ENCODE data around the gene SLC7A8. TPM values are rescaled to one million over a fixed set of nuclear protein-coding genes. Genes with fewer than 3 reads are reported as not detected.
"Not testable (repeated sequence)": the region's sequence is repeated elsewhere in the genome, so short reads cannot be mapped to it uniquely, and the experiment has no call there.

Gene SLC7A8
- total RNA-seq: 100 to 1,000 TPM in 1 of 5 donors, 10 to 100 TPM in 3, 1 to 10 TPM in 1; 1.2 to 102 (median 43.7) TPM
- 10 to 100 TPM; 22.1 to 33.9 (median 22.4) TPM for polyA plus RNA-seq
- long read RNA-seq, donor 1, full-length matches to known transcripts: 8 of 19 reads
- long read RNA-seq, donor 1, partial matches to known transcripts: 11 of 19 reads
- long read RNA-seq, donor 1, other reads (novel, unspliced or antisense): 0 of 19 reads
- long read RNA-seq, donor 2, full-length matches to known transcripts: 17 of 57 reads
- long read RNA-seq, donor 2, partial matches to known transcripts: 40 of 57 reads
- long read RNA-seq, donor 2, other reads (novel, unspliced or antisense): 0 of 57 reads
- long read RNA-seq, donor 3, partial matches to known transcripts: 0 of 2 reads
- long read RNA-seq, donor 3, other reads (novel, unspliced or antisense): 0 of 2 reads
- long read RNA-seq, donor 4, full-length matches to known transcripts: 1 of 1 reads
- long read RNA-seq, donor 4, partial matches to known transcripts: 0 of 1 reads
- long read RNA-seq, donor 4, other reads (novel, unspliced or antisense): 0 of 1 reads
- long read RNA-seq, donor 5, full-length matches to known transcripts: 3 of 3 reads
- long read RNA-seq, donor 5, partial matches to known transcripts: 0 of 3 reads
- long read RNA-seq, donor 5, other reads (novel, unspliced or antisense): 0 of 3 reads
- long read RNA-seq, donor 6, full-length matches to known transcripts: 23 of 754 reads
- long read RNA-seq, donor 6, partial matches to known transcripts: 724 of 754 reads
- long read RNA-seq, donor 6, other reads (novel, unspliced or antisense): 7 of 754 reads
- long read RNA-seq, donor 7, full-length matches to known transcripts: 14 of 14 reads
- long read RNA-seq, donor 7, partial matches to known transcripts: 0 of 14 reads
- long read RNA-seq, donor 7, other reads (novel, unspliced or antisense): 0 of 14 reads
- long read RNA-seq, donor 8, full-length matches to known transcripts: 3 of 3 reads
- long read RNA-seq, donor 8, partial matches to known transcripts: 0 of 3 reads
- long read RNA-seq, donor 8, other reads (novel, unspliced or antisense): 0 of 3 reads
- long read RNA-seq, donor 9, partial matches to known transcripts: 0 of 1 reads
- long read RNA-seq, donor 9, other reads (novel, unspliced or antisense): 0 of 1 reads
- long read RNA-seq, donor 10: 0 reads

GRCh38 chr14:23183479-23183878 is at the start of gene SLC7A8:
SLC7A8 (minus strand) TSS chr14:23183660; CDS start chr14:23182914, 746 bp downstream.
- no peaks in the 10 kb centered on the region for H3K9me3 ChIP-seq
- intact Hi-C loops (cut with DNase I; ENCODE audit: low total_unique reads): no loop called here
- peak within 1 kb of the TSS; percentile 66 to 83 (median 71) for H3K27ac ChIP-seq
- H3K36me3 ChIP-seq: no peaks in the 10 kb centered on the region
- 1 to 3% (median 2%) methylated on average over 17 of the region's 17 CpGs for WGBS, 5 donors
- peak; percentile 71 to 83 for DNase-seq
- H3K27me3 ChIP-seq: no peaks in the 10 kb centered on the region
- TF ChIP-seq EP300 (IDR thresholded peaks at IDR 0.05) (no peak), POLR2AphosphoS5 (IDR thresholded peaks at IDR 0.05) (peak; percentile 84 to 92 (median 88)), POLR2A (IDR thresholded peaks at IDR 0.05) (peak in 2 of 4 donors; percentile 52 to 75)
- TF ChIP-seq, protein P1, sequence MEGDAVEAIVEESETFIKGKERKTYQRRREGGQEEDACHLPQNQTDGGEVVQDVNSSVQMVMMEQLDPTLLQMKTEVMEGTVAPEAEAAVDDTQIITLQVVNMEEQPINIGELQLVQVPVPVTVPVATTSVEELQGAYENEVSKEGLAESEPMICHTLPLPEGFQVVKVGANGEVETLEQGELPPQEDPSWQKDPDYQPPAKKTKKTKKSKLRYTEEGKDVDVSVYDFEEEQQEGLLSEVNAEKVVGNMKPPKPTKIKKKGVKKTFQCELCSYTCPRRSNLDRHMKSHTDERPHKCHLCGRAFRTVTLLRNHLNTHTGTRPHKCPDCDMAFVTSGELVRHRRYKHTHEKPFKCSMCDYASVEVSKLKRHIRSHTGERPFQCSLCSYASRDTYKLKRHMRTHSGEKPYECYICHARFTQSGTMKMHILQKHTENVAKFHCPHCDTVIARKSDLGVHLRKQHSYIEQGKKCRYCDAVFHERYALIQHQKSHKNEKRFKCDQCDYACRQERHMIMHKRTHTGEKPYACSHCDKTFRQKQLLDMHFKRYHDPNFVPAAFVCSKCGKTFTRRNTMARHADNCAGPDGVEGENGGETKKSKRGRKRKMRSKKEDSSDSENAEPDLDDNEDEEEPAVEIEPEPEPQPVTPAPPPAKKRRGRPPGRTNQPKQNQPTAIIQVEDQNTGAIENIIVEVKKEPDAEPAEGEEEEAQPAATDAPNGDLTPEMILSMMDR (IDR thresholded peaks at IDR 0.05): no peak
- peaks cover 6 to 58% (median 36%) of the 10 kb centered on the region in 4 donors for H3K4me1 ChIP-seq
- H3K4me3 ChIP-seq: peak within 1 kb of the TSS; percentile 46 to 64 (median 51)

DNA sequence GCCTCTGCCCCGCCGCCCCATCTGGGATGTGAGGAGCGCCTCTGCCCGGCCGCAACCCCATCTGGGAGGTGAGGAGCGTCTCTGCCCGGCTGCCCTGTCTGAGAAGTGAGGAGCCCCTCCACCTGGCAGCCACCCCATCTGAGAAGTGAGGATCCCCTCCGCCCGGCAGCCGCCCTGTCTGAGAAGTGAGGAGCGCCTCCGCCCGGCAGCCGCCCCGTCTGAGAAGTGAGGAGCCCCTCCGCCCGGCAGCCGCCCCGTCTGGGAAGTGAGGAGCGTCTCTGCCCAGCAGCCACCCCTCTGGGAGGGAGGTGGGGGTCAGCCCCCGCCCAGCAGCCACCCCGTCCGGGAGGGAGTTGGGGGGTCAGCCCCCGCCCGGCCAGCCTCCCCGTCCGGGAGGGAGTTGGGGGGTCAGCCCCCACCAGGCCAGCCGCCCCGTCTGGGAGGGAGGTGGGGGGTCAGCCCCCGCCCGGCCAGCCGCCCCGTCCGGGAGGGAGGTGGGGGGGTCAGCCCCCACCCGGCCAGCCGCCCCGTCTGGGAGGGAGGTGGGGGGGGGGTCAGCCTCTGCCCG is 48.9 kb upstream of the SLC7A8 start:
- intact Hi-C loops (cut with DNase I; ENCODE audit: low total_unique reads); DNase-seq; H3K4me3 ChIP-seq; H3K27me3 ChIP-seq; H3K36me3 ChIP-seq; H3K4me1 ChIP-seq; H3K9me3 ChIP-seq; H3K27ac ChIP-seq: not testable (repeated sequence)
- WGBS, 5 donors: 88 to 94% (median 92%) methylated on average over 16 to 38 of the region's 38 CpGs

GRCh38 chr14:23228812-23229211 is 45.4 kb upstream of the SLC7A8 start:
- Histone ChIP-seq H3K27me3 (no peaks in the 10 kb centered on the region), H3K4me1 (no peaks in the 10 kb centered on the region), H3K36me3 (no peaks in the 10 kb centered on the region), H3K27ac (no peak overlapping the region), H3K9me3 (no peaks in the 10 kb centered on the region), H3K4me3 (no peak overlapping the region)
- WGBS, 5 donors: 72 to 100% (median 86%) methylated on average over 1 of the region's 1 CpG
- no peak for TF ChIP-seq EP300 (IDR thresholded peaks at IDR 0.05)
- TF ChIP-seq, protein P1 (IDR thresholded peaks at IDR 0.05): no peak
- TF ChIP-seq POLR2A (IDR thresholded peaks at IDR 0.05): no peak
- no peak for TF ChIP-seq POLR2AphosphoS5 (IDR thresholded peaks at IDR 0.05)
- no peak for DNase-seq
- intact Hi-C loops (cut with DNase I; ENCODE audit: low total_unique reads): no loop called here

DNA sequence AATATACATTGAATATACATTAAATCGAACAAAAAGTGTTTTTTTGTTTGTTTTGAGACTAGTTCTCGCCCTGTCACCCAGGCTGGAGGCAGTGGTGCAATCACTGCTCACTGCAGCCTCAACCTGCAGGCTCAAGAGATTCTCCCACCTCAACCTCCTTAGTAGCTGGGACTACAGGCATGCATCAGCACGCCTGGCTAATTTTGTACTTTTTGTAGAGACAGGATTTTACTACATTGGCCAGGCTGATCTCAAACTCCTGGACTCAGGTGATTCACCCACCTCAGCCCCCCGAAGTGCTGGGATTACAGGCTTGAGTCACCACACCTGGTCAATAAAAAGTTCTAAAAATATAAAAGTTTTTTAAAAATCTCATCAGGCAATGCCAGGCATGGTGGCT is 44.1 kb upstream of the SLC7A8 start:
- no peaks in the 10 kb centered on the region for H3K9me3 ChIP-seq
- TF ChIP-seq EP300 (IDR thresholded peaks at IDR 0.05) (no peak), POLR2AphosphoS5 (IDR thresholded peaks at IDR 0.05) (no peak), POLR2A (IDR thresholded peaks at IDR 0.05) (no peak)
- TF ChIP-seq, protein P1 (IDR thresholded peaks at IDR 0.05): no peak
- WGBS, 5 donors: 49 to 73% (median 61%) methylated on average over 4 of the region's 4 CpGs
- no peak overlapping the region for H3K4me3 ChIP-seq
- intact Hi-C loops (cut with DNase I; ENCODE audit: low total_unique reads): no loop called here
- no peaks in the 10 kb centered on the region for H3K27me3 ChIP-seq
- H3K27ac ChIP-seq: no peak overlapping the region
- no peaks in the 10 kb centered on the region for H3K36me3 ChIP-seq
- no peaks in the 10 kb centered on the region for H3K4me1 ChIP-seq
- no peak for DNase-seq

DNA sequence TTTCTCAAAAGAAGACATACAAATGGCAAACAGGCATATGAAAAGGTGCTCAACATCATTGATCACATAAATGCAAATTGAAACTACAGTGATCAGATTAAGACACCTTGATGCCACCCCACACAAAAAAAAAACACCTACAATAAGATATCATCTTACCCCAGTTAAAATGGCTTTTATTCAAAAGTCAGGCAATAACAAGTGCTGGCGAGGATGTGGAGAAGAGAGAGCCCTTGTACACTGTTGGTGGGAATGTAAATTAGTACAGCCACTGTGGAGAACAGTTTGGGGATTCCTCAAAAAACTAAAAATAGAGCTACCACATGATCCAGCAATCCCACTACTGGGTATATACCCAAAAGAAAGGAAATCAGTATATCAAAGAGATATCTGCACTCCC is 41.5 kb upstream of the SLC7A8 start:
- WGBS, 5 donors: 80 to 100% (median 86%) methylated on average over 1 of the region's 1 CpG
- H3K36me3 ChIP-seq; H3K9me3 ChIP-seq; H3K27me3 ChIP-seq; DNase-seq; H3K4me1 ChIP-seq; H3K27ac ChIP-seq; H3K4me3 ChIP-seq; intact Hi-C loops (cut with DNase I; ENCODE audit: low total_unique reads): not testable (repeated sequence)
